ENCODE results near the gene EXOC4.
"Not testable (repeated sequence)": the region's sequence is repeated elsewhere in the genome, so short reads cannot be mapped to it uniquely, and the experiment has no call there.

EXOC4 gene

GRCh38 chr7:133641436-133641835 lies 388.6 kb downstream of the EXOC4 start:
- no peak for DNase-seq

GRCh38 chr7:133642907-133643306 lies 390.0 kb downstream of the EXOC4 start:
- no peak for DNase-seq

GRCh38 chr7:133643652-133644051 lies 390.8 kb downstream of the EXOC4 start:
- not testable (repeated sequence) for DNase-seq

- no peak for DNase-seq
These were observed 393.1 kb downstream of the EXOC4 start for GRCh38 chr7:133645884-133646391.

GRCh38 chr7:133646472-133647315 lies 393.8 kb downstream of the EXOC4 start:
- DNase-seq, result no peak

GRCh38 chr7:133649593-133649992 lies 396.7 kb downstream of the EXOC4 start:
- no peak for DNase-seq

- no peak for DNase-seq
These were observed 397.2 kb downstream of the EXOC4 start for GRCh38 chr7:133650069-133650468.

GRCh38 chr7:133650487-133651300 lies 397.8 kb downstream of the EXOC4 start:
- no peak for DNase-seq

- DNase-seq, result no peak
These were observed 399.7 kb downstream of the EXOC4 start for GRCh38 chr7:133652547-133652946.

GRCh38 chr7:133654547-133654946 lies 401.7 kb downstream of the EXOC4 start:
- DNase-seq, result no peak

GRCh38 chr7:133662276-133662675 lies 409.4 kb downstream of the EXOC4 start:
- no peak for DNase-seq

- no peak for DNase-seq
These were observed 410.0 kb downstream of the EXOC4 start for GRCh38 chr7:133662830-133663229.

- DNase-seq, result no peak
These were observed 411.6 kb downstream of the EXOC4 start for GRCh38 chr7:133664528-133664927.

GRCh38 chr7:133668296-133669060 lies 415.6 kb downstream of the EXOC4 start:
- DNase-seq, result no peak

- no peak for DNase-seq
These were observed 416.2 kb downstream of the EXOC4 start for GRCh38 chr7:133669061-133669455.

- DNase-seq, result no peak
These were observed 417.4 kb downstream of the EXOC4 start for GRCh38 chr7:133670250-133670649.

GRCh38 chr7:133672866-133673265 lies 420.0 kb downstream of the EXOC4 start:
- DNase-seq, result no peak

GRCh38 chr7:133674079-133674763 lies 421.3 kb downstream of the EXOC4 start:
- DNase-seq, result no peak

GRCh38 chr7:133675510-133676218 lies 422.8 kb downstream of the EXOC4 start:
- no peak for DNase-seq

- DNase-seq, result no peak
These were observed 424.0 kb downstream of the EXOC4 start for GRCh38 chr7:133676805-133677370.

- no peak for DNase-seq
These were observed 425.4 kb downstream of the EXOC4 start for GRCh38 chr7:133678137-133678814.
